KOPT-K1 (cell line): ENCODE data around the gene ALOX15B.

Experiments used
- H3K27ac ChIP-seq: fragments of 200-600 bp; sonication (generic); 2 replicates; pipeline ENCODE4 v1.5.1; 2016; ENCODE audit warnings: antibody characterized with exemption, mild to moderate bottlenecking, low read depth, low read length; ENCODE audit not compliant: poor library complexity, severe bottlenecking
- H3K36me3 ChIP-seq: fragments of 200-600 bp; sonication (generic); 2 replicates; pipeline ENCODE4 v1.5.1; 2017; ENCODE audit warnings: antibody characterized with exemption, mild to moderate bottlenecking, low read length, moderate library complexity; ENCODE audit not compliant: insufficient read depth
- H3K9me3 ChIP-seq: fragments of 200-600 bp; sonication (generic); 2 replicates; pipeline ENCODE4 v1.5.1; 2017; ENCODE audit warnings: antibody characterized with exemption, low read length, mild to moderate bottlenecking; ENCODE audit not compliant: insufficient read depth, poor library complexity, severe bottlenecking

Gene ALOX15B

GRCh38 chr17:8038954-8039610 lies at the start of gene ALOX15B:
ALOX15B (plus strand) TSS chr17:8039059; CDS start chr17:8039156, 97 bp downstream.
- H3K36me3 ChIP-seq: no peaks in the 10 kb centered on the region

GRCh38 chr17:7989781-7990655 lies 48.8 kb upstream of the ALOX15B start:
- no peaks in the 10 kb centered on the region for H3K9me3 ChIP-seq
- no peaks in the 10 kb centered on the region for H3K36me3 ChIP-seq
- H3K27ac ChIP-seq: peak overlapping the region; percentile 11

More at GRCh38 chr17:8038954-8039610, at the start of gene ALOX15B:
- no peak within 1 kb of the TSS for H3K27ac ChIP-seq
- no peaks in the 10 kb centered on the region for H3K9me3 ChIP-seq

GRCh38 chr17:7992516-7992915 lies 46.3 kb upstream of the ALOX15B start:
- H3K9me3 ChIP-seq: no peaks in the 10 kb centered on the region
- no peak overlapping the region for H3K27ac ChIP-seq
- H3K36me3 ChIP-seq: no peaks in the 10 kb centered on the region

- no peaks in the 10 kb centered on the region for H3K36me3 ChIP-seq
- H3K27ac ChIP-seq: no peak overlapping the region
- no peaks in the 10 kb centered on the region for H3K9me3 ChIP-seq
Observed at GRCh38 chr17:7992924-7993323, 45.9 kb upstream of the ALOX15B start.

GRCh38 chr17:7993972-7994589 lies 44.8 kb upstream of the ALOX15B start:
- H3K27ac ChIP-seq: no peak overlapping the region
- no peaks in the 10 kb centered on the region for H3K9me3 ChIP-seq
- H3K36me3 ChIP-seq: no peaks in the 10 kb centered on the region

- Histone ChIP-seq H3K36me3 (no peaks in the 10 kb centered on the region), H3K9me3 (no peaks in the 10 kb centered on the region), H3K27ac (no peak overlapping the region)
Observed at GRCh38 chr17:7995724-7996123, 43.1 kb upstream of the ALOX15B start.

- H3K9me3 ChIP-seq: no peaks in the 10 kb centered on the region
- H3K27ac ChIP-seq: no peak overlapping the region
- H3K36me3 ChIP-seq: no peaks in the 10 kb centered on the region
Observed at GRCh38 chr17:7997186-7997585, 41.7 kb upstream of the ALOX15B start.

GRCh38 chr17:8001976-8002720 lies 36.7 kb upstream of the ALOX15B start, which contains the start of gene GUCY2D:
GUCY2D (plus strand) TSS chr17:8002615; CDS start chr17:8003048, 433 bp downstream.
- Histone ChIP-seq H3K36me3 (no peaks in the 10 kb centered on the region), H3K27ac (no peak within 1 kb of the TSS), H3K9me3 (no peaks in the 10 kb centered on the region)

- Histone ChIP-seq H3K27ac (no peak overlapping the region), H3K36me3 (no peaks in the 10 kb centered on the region), H3K9me3 (no peaks in the 10 kb centered on the region)
Observed at GRCh38 chr17:8002721-8003593, 35.9 kb upstream of the ALOX15B start.

- Histone ChIP-seq H3K36me3 (no peaks in the 10 kb centered on the region), H3K9me3 (no peaks in the 10 kb centered on the region), H3K27ac (no peak overlapping the region)
Observed at GRCh38 chr17:8003594-8004181, 35.2 kb upstream of the ALOX15B start.

GRCh38 chr17:8004899-8005298 lies 34.0 kb upstream of the ALOX15B start:
- Histone ChIP-seq H3K36me3 (no peaks in the 10 kb centered on the region), H3K27ac (no peak overlapping the region), H3K9me3 (no peaks in the 10 kb centered on the region)

- H3K27ac ChIP-seq: no peak overlapping the region
- H3K9me3 ChIP-seq: no peaks in the 10 kb centered on the region
- no peaks in the 10 kb centered on the region for H3K36me3 ChIP-seq
Observed at GRCh38 chr17:8005357-8005756, 33.5 kb upstream of the ALOX15B start.

- H3K27ac ChIP-seq: no peak overlapping the region
- H3K36me3 ChIP-seq: no peaks in the 10 kb centered on the region
- H3K9me3 ChIP-seq: no peaks in the 10 kb centered on the region
Observed at GRCh38 chr17:8005967-8006730, 32.7 kb upstream of the ALOX15B start.
